ENCODE data around the gene NKTR.

DNA sequence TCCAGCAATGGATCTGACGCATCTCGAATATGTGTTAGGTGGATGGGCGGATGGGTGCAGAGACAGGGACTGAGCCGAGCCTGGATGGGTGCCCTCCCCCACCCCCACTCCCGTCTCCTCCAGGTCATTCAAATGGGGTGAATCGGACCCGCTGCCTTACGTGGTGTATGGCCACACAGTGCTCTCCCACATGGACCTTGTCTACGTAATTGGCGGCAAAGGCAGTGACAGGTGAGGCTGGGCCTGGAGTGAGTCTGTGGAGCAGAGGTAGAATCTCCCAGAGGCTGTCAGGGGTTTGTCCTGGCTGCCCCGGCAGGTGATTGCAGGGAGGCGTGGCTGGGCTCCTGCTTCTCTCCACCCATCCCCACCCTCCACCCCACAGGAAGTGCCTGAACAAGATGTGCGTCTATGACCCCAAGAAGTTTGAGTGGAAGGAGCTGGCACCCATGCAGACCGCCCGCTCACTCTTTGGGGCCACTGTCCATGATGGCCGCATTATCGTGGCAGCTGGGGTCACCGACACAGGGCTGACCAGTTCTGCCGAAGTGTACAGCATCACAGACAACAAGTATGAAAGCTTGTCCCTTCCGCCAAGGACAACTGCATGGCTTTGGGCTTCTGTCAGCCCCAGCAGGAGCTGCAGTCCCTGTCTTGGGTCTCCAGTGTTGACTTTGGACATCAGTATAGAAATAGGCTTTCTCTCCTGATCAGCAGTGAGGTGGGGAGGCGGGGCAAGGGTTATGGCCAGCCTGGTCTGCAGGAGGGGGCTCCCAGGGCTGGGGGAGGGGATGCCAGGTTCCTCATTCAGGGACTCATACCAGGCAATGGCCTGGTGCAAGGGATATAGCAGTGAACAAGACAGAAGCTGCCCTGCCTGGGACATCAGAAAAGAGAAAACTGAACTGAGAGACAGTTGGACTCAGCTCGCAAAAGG is 88.3 kb downstream of the NKTR start:
- TF ChIP-seq, protein P1, sequence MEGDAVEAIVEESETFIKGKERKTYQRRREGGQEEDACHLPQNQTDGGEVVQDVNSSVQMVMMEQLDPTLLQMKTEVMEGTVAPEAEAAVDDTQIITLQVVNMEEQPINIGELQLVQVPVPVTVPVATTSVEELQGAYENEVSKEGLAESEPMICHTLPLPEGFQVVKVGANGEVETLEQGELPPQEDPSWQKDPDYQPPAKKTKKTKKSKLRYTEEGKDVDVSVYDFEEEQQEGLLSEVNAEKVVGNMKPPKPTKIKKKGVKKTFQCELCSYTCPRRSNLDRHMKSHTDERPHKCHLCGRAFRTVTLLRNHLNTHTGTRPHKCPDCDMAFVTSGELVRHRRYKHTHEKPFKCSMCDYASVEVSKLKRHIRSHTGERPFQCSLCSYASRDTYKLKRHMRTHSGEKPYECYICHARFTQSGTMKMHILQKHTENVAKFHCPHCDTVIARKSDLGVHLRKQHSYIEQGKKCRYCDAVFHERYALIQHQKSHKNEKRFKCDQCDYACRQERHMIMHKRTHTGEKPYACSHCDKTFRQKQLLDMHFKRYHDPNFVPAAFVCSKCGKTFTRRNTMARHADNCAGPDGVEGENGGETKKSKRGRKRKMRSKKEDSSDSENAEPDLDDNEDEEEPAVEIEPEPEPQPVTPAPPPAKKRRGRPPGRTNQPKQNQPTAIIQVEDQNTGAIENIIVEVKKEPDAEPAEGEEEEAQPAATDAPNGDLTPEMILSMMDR (conservative IDR thresholded peaks at IDR 0.05; ENCODE audit: low read length), result no peak
- no peak for TF ChIP-seq EZH2phosphoT487 (IDR thresholded peaks at IDR 0.05; ENCODE audit: borderline replicate concordance, low read depth, low read length)
